ELF-1 (cell line): ENCODE results near the gene DCLK2.

Source experiments
- DNase-seq: peaks from one replicate; pipeline ENCODE4 v3.0.0-alpha.2; 2016; ENCODE audit warnings: low read depth, low spot score

DCLK2 gene

GRCh38 chr4:150207871-150208270 lies 129.6 kb downstream of the DCLK2 start:
- no peak for DNase-seq

DNA sequence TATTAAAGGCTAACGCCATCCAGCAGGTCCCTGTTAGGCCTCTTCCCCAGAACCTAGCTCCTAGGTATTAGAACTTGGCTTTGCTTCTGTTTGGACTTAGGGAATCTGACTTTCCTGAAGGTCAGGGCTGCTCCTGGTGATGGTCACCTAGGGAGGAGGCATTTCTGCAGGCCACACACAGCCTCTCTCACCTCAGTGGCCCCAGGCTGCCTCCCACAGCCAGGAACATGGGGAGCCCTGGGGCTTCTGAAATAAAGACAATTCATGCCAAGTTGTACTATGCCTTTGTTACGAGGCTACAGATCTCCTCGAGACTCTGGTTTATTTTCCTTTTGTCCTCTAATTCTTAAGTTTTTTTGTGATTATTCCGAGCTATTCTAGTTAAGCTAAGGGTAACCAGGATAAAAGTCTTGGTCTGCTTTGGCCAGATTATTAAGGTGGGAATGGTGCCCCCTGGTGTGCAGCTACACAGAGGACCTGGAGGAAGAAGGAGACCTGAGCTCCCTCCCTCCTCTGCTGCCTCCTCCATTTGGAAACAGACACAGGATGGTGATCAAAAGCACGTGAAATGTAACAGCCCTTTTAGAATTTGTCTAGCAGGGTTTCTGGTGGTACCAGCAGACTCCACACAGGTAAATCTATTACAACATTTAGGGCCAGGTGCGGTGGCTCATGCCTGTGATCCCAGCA lies 131.0 kb downstream of the DCLK2 start:
- DNase-seq, result peak; percentile 62

GRCh38 chr4:150211016-150211415 lies 132.8 kb downstream of the DCLK2 start:
- DNase-seq, result no peak

GRCh38 chr4:150211799-150212445 lies 133.7 kb downstream of the DCLK2 start:
- no peak for DNase-seq

DNA sequence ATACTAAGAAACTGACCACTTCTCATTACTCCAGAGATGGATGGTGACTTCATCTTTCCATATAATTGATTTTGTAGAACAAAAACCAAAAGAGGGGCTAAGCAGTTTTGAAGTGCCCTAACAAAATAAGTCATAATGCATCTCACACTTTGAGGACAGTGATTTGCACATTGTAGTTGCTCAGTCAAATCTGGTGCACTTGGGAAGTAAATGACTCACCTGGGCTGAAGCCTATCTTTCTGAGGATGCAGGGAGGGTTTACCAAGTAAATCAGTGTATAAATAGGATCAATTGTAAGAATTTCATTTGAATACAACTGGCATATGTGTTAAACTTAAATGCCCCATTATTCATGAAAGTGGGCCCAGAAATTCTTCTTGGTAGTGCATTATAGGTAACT lies 134.2 kb downstream of the DCLK2 start:
- DNase-seq, result no peak

DNA sequence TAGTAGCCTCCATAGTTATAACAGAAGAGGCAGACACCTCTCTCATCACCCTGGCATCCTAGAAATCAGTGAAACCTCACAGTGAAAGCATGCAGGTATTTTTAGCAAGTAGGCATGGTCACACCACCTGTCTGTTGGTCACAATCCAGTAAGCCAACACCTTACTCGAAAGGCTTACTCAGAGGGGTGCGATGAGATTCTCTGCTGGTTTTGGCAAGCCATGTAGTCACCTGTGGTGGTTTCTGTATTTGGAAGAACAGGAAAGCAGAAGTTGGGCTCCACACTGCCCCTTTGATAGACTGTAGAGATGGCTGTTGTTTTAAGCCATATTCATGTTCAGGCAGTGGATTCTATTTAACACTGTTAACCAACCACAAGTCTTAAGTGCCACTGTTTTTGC lies 134.7 kb downstream of the DCLK2 start:
- DNase-seq, result no peak

- peak; percentile 22 for DNase-seq
Observed at GRCh38 chr4:150215601-150216000, 137.4 kb downstream of the DCLK2 start.

DNA sequence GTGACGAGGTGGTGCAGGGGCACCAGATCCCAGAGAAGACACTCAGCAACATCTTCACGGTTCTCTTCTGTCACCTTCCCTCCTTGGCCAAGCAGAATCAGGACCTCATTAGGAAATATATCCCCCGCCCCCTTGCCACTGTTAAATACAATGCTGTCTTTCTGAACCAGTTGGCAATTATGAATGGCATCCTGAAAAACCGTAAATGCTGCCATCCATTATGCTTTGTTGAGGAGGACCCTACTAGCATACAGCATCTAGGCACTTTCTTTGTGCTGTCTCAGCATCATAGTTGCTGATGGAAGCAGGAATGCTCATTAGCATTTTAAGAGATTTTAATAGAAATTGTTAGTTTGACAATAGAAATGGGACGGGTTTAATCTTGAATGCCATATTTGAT lies 138.5 kb downstream of the DCLK2 start:
- no peak for DNase-seq

DNA sequence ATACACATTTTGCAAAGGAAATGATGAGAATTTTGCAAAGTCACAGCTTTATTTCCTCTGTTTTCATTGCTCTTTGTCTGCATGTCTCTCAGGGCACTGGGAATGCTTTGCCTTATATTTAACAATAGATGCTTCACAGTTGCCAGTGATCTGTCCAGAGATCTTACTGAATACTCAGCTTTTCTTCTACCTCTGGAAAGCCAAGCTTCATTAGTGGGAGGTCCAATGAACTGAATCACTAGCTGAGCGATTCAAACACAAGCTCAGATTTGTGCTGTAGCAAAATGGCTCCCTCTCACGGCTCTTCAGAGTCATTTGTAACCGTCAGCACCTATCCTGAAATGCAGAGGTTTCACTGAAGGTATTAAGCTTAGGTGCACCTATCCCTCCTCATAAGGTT lies 138.9 kb downstream of the DCLK2 start:
- DNase-seq, result peak; percentile 23

GRCh38 chr4:150217808-150218207 lies 139.6 kb downstream of the DCLK2 start:
- DNase-seq, result no peak

- no peak for DNase-seq
Observed at GRCh38 chr4:150218447-150218846, 140.2 kb downstream of the DCLK2 start.

DNA sequence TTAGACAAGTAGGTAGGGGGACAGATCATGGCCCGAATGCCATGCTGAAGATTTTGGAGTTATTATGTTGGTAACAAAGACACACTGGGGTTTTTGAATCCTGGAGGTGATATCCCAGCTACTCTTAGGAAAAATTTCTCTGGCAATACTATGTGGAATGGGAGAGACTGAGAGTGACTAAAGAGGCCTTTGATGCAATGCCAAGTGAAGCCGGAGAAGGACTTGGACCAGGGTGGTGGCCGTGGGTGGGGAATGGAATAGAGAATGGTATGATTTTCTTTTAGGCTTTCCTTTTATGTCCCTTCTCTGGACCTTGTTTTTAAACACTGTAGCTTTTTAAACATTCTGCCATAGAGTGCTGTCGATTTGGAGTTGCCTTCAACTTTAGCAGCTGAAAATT lies 141.6 kb downstream of the DCLK2 start:
- no peak for DNase-seq

DNA sequence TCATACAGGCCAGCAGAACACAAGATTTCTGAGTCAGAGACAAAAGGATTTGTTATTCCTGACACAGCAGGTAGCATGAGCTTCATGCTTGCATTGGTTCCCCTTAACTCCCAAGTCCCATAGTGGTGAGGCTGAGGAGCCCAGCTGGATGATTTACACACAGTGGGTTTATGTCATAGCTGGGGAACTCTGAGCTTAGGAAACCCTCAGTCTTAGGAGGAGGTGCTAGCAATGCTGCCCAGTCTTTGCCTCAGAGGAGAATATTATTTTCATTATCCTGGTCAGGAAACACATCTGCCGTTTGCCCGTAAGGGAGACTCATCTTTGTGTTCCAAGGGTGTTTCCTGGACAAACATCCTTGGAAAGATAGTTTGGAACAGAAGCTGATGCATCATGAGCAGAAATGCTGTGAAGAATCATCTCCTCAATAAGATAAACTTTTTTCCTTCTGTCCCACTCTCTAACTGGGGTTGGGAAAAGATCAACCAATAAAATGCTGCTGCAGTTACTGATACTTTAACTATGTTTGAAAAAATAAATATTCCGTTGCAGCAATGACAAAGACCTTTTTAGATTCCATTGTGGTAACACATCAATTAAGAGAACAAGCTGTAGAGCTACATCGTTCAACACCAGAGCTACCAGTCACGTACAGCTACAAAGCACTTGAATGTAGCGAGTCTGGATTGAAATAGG lies 146.8 kb downstream of the DCLK2 start:
- peak; percentile 14 for DNase-seq

DNA sequence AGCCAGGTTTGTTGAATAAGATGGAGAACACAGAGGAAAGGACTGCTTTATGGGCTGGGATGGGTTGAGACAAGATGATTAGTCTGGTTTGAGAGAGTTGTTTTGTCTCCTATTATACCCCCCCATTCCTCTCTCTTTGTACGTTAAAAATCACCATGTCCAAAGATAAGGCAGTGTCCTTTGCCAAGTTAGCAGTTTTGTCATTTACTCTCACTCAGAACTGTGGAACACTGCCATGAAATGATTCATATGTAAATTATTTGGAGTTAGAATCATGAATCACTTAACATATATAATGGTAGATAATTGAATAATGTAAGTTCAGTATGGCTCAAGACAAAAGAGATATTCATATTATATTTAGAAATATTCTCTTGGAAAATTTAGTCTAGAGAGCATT lies 151.3 kb downstream of the DCLK2 start:
- no peak for DNase-seq

DNA sequence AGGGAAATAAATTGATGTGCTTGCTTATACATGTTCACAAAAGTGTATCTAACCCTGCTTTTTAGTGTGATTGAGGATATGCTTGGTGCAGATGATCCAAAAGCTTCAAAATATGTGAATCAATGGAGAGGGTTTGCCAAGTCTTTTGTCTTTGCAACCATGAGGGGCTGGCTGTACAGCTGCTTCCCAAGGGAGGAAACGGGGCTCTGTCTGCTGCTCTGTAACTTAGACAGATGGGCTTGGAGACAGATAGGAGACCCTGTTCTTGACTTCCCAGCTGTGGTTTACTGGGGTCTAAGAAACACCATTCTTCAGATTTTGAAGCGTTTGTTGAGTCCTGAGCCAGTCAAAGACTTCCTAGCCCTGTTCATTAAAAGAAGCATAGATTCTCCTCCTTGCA lies 152.3 kb downstream of the DCLK2 start:
- no peak for DNase-seq

GRCh38 chr4:150231107-150231770 lies 153.0 kb downstream of the DCLK2 start:
- no peak for DNase-seq

DNA sequence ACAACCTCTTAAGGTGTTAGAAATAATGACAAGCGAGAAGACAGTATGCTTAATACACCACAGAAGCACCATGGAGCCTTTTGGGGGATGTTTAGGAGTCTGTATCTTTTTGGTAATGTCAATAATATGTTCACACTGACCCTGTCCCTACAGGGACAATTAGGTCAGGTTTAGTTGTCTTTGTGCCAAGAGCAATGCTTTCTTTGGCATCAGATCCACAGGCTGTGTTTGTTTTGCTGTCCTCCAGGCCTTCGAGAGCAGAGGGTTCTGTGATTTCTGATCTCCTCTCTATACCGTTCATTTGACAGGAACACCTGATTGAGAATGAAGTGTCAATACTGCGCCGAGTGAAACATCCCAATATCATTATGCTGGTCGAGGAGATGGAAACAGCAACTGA lies 153.8 kb downstream of the DCLK2 start:
- no peak for DNase-seq

- no peak for DNase-seq
Observed at GRCh38 chr4:150234246-150234645, 156.0 kb downstream of the DCLK2 start.

DNA sequence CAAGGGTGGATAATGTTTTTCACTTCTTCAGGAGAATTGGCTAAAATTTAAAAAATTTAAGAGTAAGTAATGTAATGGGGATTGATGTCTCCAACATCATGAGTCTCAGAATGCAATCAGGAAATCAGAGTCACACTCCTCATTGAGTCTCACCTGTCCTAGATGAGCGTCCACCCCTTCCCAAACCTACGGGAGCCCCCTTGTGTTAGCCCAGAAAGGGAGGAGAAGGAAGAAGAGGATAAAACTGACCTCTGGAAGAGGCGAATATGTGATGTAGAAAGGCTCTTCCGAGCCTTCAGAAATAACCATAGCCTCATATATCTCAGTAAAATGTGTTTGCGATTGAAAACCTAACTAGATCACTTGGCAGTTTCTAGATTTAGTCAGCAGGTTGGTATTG lies 157.1 kb downstream of the DCLK2 start:
- DNase-seq, result no peak

- DNase-seq, result no peak
Observed at GRCh38 chr4:150235808-150236271, 157.6 kb downstream of the DCLK2 start.

DNA sequence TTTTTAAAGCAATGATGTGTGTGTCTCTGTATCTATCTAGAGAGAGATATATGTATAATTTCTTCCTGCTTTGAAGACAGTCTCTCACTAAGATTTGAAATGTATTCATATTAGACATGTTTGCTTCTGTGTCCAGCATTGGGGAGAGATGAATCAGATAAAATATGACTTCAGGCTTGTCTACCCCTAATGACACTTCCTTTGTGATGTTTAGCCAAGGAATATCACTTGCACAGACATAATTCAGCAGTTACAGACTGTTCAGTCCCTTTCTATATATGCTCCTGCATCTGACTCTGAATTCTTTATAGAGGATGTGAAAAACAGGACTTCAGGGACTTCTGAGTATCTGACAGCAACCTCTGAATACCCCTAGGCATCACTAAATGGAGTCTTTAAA lies 158.4 kb downstream of the DCLK2 start:
- no peak for DNase-seq

- no peak for DNase-seq
Observed at GRCh38 chr4:150237110-150237872, 159.0 kb downstream of the DCLK2 start.
